Measurements from ENCODE around the gene FOSL2.

FOSL2 gene

GRCh38 chr2:28398101-28398834 lies 5.6 kb downstream of the FOSL2 start:
- TF ChIP-seq TEAD4 (IDR thresholded peaks at IDR 0.05) (no peak), CEBPB (IDR thresholded peaks at IDR 0.05) (no peak), TAF1 (IDR thresholded peaks at IDR 0.05; ENCODE audit: low read depth) (no peak)

- TF ChIP-seq YY1 (IDR thresholded peaks at IDR 0.05; ENCODE audit: low read depth) (no peak), ZBTB7A (IDR thresholded peaks at IDR 0.05; ENCODE audit: low read depth) (no peak), USF1 (IDR thresholded peaks at IDR 0.05) (no peak), FOXM1 (IDR thresholded peaks at IDR 0.05; ENCODE audit: borderline replicate concordance, low read depth) (no peak)
Measured at GRCh38 chr2:28399289-28399688, 6.6 kb downstream of the FOSL2 start.

GRCh38 chr2:28399956-28400355 lies 7.3 kb downstream of the FOSL2 start:
- TF ChIP-seq ZBTB7A (IDR thresholded peaks at IDR 0.05; ENCODE audit: low read depth) = no peak
- no peak for TF ChIP-seq EGR1 (IDR thresholded peaks at IDR 0.05)
- no peak for TF ChIP-seq TEAD4 (IDR thresholded peaks at IDR 0.05)
- TF ChIP-seq REST (IDR thresholded peaks at IDR 0.05; ENCODE audit: low read depth) = no peak
- TF ChIP-seq EP300 (IDR thresholded peaks at IDR 0.05; ENCODE audit: borderline replicate concordance) = no peak
- no peak for TF ChIP-seq USF1 (IDR thresholded peaks at IDR 0.05)
- no peak for TF ChIP-seq CREB1 (IDR thresholded peaks at IDR 0.05; ENCODE audit: low read depth)
- no peak for TF ChIP-seq CEBPB (IDR thresholded peaks at IDR 0.05)
- TF ChIP-seq YY1 (IDR thresholded peaks at IDR 0.05; ENCODE audit: low read depth) = no peak
- no peak for TF ChIP-seq TAF1 (IDR thresholded peaks at IDR 0.05; ENCODE audit: low read depth)
- TF ChIP-seq TCF12 (IDR thresholded peaks at IDR 0.05; ENCODE audit: low read depth) = no peak
- TF ChIP-seq RAD21 (IDR thresholded peaks at IDR 0.05; ENCODE audit: low read depth) = no peak
- no peak for TF ChIP-seq FOXM1 (IDR thresholded peaks at IDR 0.05; ENCODE audit: borderline replicate concordance, low read depth)
- no peak for TF ChIP-seq NFIC (IDR thresholded peaks at IDR 0.05)
- TF ChIP-seq MAX (IDR thresholded peaks at IDR 0.05) = no peak

- TF ChIP-seq CREB1 (IDR thresholded peaks at IDR 0.05; ENCODE audit: low read depth) (no peak), FOXM1 (IDR thresholded peaks at IDR 0.05; ENCODE audit: borderline replicate concordance, low read depth) (no peak)
Measured at GRCh38 chr2:28400419-28400818, 7.8 kb downstream of the FOSL2 start.

- TF ChIP-seq FOXM1 (IDR thresholded peaks at IDR 0.05; ENCODE audit: borderline replicate concordance, low read depth) (no peak), MAX (IDR thresholded peaks at IDR 0.05) (no peak), EP300 (IDR thresholded peaks at IDR 0.05; ENCODE audit: borderline replicate concordance) (no peak), RAD21 (IDR thresholded peaks at IDR 0.05; ENCODE audit: low read depth) (no peak), USF1 (IDR thresholded peaks at IDR 0.05) (no peak)
Measured at GRCh38 chr2:28400921-28401320, 8.3 kb downstream of the FOSL2 start.

GRCh38 chr2:28401411-28401810 lies 8.8 kb downstream of the FOSL2 start:
- TF ChIP-seq REST (IDR thresholded peaks at IDR 0.05; ENCODE audit: low read depth) = no peak
- no peak for TF ChIP-seq FOXM1 (IDR thresholded peaks at IDR 0.05; ENCODE audit: borderline replicate concordance, low read depth)
- TF ChIP-seq EGR1 (IDR thresholded peaks at IDR 0.05) = no peak
- no peak for TF ChIP-seq EP300 (IDR thresholded peaks at IDR 0.05; ENCODE audit: borderline replicate concordance)
- TF ChIP-seq RAD21 (IDR thresholded peaks at IDR 0.05; ENCODE audit: low read depth) = no peak
- TF ChIP-seq MAX (IDR thresholded peaks at IDR 0.05) = no peak
- TF ChIP-seq NFIC (IDR thresholded peaks at IDR 0.05) = no peak
- no peak for TF ChIP-seq TAF1 (IDR thresholded peaks at IDR 0.05; ENCODE audit: low read depth)
- TF ChIP-seq TEAD4 (IDR thresholded peaks at IDR 0.05) = no peak
- no peak for TF ChIP-seq CREB1 (IDR thresholded peaks at IDR 0.05; ENCODE audit: low read depth)
- TF ChIP-seq USF1 (IDR thresholded peaks at IDR 0.05) = no peak
- no peak for TF ChIP-seq CEBPB (IDR thresholded peaks at IDR 0.05)
- no peak for TF ChIP-seq TCF12 (IDR thresholded peaks at IDR 0.05; ENCODE audit: low read depth)
- TF ChIP-seq ZBTB7A (IDR thresholded peaks at IDR 0.05; ENCODE audit: low read depth) = no peak
- no peak for TF ChIP-seq YY1 (IDR thresholded peaks at IDR 0.05; ENCODE audit: low read depth)
